ENCODE results near the gene ST7.

ST7 gene

GRCh38 chr7:117190746-117191435 is 237.6 kb downstream of the ST7 start:
- no peak for DNase-seq (ENCODE audit: low read depth)

DNA sequence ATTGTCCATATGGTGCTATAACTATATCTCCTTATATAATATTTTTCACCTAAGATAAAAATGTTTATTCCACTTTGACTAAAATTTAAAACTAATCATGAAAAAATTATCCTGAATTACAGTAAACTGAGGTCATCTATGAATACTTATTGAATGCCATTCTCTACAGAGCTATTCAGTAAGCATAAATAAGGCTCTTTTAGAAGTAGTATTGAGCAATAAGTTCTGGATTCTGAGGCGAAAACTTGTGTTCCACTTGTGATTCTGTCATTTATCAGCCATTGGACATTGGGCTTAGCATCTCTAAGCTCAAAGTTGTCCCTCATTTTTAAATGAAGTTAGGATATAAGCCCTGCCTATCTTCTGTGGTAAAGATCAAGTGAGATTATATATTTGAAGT is 238.8 kb downstream of the ST7 start:
- no peak for DNase-seq (ENCODE audit: low read depth)

GRCh38 chr7:117193564-117193963 is 240.3 kb downstream of the ST7 start:
- DNase-seq (ENCODE audit: low read depth): no peak

DNA sequence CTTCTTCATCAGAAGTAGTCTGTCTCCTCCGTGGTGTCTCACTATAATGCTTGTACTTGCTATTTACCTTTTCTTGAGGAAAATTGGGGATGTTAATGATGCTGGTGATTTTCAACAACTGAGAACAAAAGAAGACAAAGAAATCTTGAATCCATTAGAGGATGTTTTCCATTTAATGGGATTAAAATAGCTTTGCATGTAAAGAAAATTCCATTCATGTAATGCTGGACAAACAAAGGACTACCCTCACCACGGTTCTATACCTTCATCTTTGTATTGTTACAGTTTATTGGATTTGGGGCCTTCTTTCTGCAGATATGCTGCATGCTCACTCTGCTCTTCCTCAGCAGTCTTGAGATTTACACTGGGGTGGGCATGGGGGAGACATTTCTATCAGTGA is 241.1 kb downstream of the ST7 start:
- no peak for DNase-seq (ENCODE audit: low read depth)

- DNase-seq (ENCODE audit: low read depth): no peak
These were observed 242.2 kb downstream of the ST7 start for GRCh38 chr7:117195361-117196029.

GRCh38 chr7:117200132-117200531 is 246.8 kb downstream of the ST7 start:
- no peak for DNase-seq (ENCODE audit: low read depth)

DNA sequence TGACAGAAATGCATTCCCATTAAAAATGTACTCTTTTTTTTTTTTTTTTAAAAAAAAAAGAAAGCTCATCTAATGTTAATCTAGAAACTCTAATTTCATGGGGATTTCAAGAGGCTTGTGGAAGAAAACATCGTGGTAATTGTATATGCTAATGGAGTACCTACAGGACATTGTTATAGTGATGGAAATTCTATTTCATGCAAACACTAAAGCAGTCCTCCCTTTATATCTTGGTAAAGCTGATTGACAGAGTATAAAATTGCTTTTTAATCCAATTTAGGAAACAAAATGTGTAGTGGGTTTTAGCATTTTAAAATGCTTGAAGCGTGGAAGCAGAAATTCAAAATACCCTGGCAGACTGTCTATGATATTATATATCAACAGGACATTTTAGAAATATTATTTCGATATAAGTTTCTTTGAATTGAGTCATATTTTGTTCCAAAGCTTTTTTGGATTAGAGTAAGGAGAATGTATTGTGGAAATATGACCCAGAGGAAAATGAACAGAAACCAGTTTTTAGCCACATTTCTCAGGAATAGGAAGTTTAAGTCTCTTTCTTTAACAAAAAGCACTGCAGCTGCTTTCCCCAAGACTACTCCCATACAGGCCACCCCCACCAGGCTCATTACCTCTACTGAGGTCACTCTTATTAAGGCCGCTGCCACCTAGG is 247.6 kb downstream of the ST7 start:
- DNase-seq (ENCODE audit: low read depth): no peak

DNA sequence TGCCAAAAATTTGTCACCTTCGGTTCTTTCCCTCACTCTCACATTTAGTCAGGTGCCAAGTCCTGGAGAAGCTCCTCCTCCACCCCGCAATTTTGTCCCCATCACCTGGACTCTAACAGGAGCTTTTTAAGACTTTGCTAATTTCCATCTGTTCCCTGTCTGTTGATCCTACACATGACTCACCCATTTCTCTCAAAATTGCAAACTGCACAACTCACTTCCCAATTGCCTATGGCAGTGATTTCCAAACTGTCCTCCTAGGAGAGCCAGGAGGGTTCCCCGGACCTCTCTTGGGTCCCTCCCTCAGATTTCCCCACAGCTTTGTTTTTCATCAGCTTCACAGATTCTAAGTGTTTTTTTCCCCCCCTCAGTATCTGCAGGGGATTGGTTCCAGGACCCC is 249.2 kb downstream of the ST7 start:
- no peak for DNase-seq (ENCODE audit: low read depth)

- DNase-seq (ENCODE audit: low read depth): no peak
These were observed 249.9 kb downstream of the ST7 start for GRCh38 chr7:117203205-117203604.

GRCh38 chr7:117205873-117206272 is 252.6 kb downstream of the ST7 start:
- no peak for DNase-seq (ENCODE audit: low read depth)

- DNase-seq (ENCODE audit: low read depth): no peak
These were observed 255.0 kb downstream of the ST7 start for GRCh38 chr7:117208257-117208656.

DNA sequence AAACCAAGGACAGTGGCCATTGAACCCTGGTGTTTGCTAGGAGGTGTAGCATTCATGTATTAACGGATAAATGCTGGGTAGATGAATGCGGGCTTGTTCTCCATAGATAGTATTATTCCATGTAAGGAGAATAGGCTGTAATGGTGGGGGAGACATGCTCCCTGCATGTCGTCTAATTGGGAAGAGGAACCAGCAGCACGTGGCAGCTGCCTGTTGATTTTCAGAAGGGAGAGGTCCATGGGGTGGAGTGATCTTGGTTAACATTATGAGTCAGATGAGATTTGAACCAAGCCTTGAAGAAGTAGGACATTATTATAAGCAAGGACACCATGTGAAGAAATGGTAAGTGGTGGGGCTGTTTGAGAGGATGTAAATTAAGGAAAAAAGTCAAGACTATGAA is 257.1 kb downstream of the ST7 start:
- DNase-seq (ENCODE audit: low read depth): no peak

- DNase-seq (ENCODE audit: low read depth): no peak
These were observed 257.6 kb downstream of the ST7 start for GRCh38 chr7:117210908-117211307.

DNA sequence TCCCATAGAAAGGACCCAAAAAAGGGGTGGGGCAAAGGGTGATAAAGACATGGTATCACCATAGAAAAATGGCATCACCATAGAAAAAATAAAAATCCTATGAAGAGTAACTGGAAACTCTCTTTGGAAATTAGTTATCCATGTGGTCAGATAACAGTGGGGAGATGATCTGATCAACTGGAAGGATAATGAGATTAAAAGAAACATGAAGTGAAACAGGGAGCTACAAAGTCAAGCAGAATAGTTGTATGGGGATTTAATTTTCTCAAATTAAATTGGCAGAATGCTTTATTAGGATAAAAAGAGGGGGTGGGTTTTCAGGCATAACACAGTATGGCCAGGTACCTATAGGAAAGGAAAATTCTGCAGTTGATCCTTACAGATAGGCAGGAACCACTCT is 258.3 kb downstream of the ST7 start:
- DNase-seq (ENCODE audit: low read depth): no peak

DNA sequence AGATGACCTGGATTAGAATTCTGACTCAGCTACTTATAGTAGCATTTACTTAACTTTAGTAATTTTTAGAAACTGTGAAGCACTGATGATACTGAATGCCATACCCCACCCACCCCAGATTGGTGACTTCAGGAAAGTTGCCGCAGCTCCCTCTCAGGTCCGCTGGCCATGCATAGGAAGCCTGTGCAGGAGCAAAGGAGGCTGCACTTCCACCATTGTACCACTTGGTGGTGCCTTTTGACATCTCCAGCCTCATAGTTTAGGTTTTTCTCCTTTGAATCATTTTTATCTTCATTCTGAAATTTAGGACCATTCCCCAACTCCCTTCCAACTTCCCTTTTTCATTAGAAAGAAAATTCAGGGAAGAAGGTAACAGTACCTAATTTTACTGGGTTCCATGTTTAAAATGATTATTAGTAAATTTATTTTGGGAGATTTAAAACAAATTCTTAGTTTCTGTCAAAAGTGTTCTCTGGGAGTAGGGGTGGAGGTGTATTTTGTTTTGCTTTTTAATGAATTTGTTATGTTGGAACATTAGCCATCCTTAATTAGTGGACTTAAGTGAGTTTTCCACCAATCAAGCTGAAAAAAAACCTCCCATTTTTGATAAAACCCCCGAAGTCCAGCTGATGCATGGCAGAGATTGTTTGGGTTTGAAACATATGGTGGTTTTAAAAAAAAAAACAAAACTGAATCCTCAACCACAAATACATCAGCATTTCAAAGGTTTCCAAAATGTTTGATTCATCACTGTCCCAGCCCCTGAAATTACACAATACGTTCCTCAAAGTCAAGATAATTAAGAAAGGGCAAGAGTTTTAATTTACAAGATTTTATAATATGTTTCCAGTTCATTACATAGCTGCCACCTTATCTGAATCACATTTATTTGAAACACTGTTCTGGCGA is 259.9 kb downstream of the ST7 start:
- DNase-seq (ENCODE audit: low read depth): no peak

DNA sequence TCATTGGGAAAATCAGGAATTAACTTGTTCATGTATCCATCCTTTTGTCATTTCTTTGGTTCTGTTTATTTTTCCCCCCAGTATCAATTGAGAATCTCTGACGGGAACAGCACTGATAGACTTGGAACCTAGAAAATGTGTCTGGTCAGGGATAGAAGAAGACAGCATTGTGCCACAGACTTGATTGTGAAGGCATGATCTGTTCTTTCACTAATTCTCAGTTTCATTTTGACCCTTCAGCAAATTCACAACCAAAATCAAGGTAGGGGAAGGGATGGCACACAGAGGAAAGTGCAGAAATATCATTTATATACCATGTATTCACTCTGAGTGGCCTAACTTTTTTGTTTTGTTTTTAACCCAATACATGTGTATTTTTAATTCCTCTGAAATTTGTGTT is 262.7 kb downstream of the ST7 start:
- DNase-seq (ENCODE audit: low read depth): no peak

GRCh38 chr7:117216436-117217069 is 263.3 kb downstream of the ST7 start:
- DNase-seq (ENCODE audit: low read depth): no peak

GRCh38 chr7:117217106-117218035 is 264.1 kb downstream of the ST7 start:
- no peak for DNase-seq (ENCODE audit: low read depth)

GRCh38 chr7:117218700-117219099 is 265.4 kb downstream of the ST7 start:
- no peak for DNase-seq (ENCODE audit: low read depth)

GRCh38 chr7:117219485-117219884 is 266.2 kb downstream of the ST7 start:
- DNase-seq (ENCODE audit: low read depth): no peak

DNA sequence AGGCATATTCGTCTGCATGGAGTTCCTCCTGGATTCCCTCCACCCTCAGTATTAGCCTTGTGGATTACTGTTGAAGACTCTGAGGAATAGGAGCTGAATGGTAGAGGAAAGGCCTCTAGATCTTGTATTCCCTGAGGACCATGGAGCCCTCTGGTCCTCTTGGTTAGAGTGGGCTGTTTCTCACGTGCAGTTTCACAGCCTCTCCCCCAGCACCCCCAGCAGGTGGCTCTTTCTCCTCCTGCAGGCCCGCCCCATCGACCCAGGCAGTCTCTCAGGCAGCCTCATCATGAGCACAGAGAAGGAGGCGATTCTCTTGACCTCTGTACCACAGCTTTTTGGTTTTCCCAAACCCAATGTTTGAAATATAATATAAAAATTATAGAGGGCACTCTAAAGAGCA is 267.5 kb downstream of the ST7 start:
- DNase-seq (ENCODE audit: low read depth): no peak
